HG03469 (cell line): Measurements from ENCODE around the gene POU6F1.
"Not testable (repeated sequence)": the region's sequence is repeated elsewhere in the genome, so short reads cannot be mapped to it uniquely, and the experiment has no call there.

Source experiments
- ATAC-seq: cut with Tn5 transposase; IDR thresholded peaks from one replicate; pipeline ENCODE4 v1.9.1; 2021; ENCODE audit warnings: mild to moderate bottlenecking, moderate library complexity, moderate number of reproducible peaks; ENCODE audit not compliant: unreplicated experiment

The POU6F1 gene

DNA sequence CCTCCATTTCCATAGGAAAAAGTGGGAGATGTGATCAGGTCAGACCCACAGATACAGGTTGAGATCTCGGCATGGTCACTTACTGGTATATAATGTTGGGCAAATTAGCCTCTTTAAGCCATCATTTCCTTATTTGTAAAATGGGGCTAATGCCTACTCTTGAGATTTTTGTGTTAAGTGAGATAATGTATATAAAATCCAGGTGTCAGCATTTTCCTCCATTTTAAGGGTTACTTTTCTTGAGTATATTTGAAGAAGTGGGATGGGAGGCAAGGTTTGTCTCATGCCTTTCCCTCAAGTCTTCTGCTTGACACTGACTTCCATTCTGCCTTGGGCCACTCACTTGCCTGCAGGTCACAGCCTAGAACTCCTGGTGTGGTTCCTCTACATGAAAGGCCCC is 10.1 kb upstream of the POU6F1 start:
- no peak for ATAC-seq

DNA sequence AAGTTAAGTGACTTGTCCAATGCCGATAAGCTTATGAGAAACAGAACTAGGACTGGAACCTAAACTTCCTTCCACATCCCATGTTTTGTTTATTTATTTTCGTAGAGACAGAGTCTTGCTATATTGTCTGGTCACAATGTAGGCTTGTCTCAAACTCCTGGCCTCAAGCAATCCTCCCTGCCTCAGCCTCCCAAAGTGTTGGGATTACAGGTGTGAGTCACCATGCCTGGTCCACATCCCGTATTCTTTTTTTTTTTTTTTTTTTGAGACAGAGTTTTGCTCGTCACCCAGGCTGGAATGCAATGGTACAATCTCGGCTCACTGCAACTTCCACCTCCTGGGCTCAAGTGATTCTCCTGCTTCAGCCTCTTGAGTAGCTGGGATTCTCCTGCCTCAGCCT is 9.2 kb upstream of the POU6F1 start:
- ATAC-seq: not testable (repeated sequence)

DNA sequence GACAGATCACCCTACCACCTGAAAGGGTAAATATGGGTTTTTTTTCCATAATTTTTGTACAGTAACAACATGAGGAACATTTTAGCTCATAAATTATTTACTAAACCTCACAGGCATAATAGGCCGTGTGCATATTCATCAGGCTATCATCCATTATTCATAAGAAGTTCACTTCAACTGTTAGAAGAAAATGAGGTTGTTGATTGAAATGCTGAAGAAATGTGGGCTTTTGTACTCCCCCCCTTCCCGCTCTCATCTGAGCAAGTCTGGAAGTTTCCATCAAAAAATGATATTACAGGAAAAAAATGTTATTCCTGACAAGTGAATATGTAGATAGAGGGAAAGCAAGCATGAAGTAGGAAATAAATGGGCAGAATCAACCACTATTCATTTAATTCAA is 7.9 kb upstream of the POU6F1 start:
- no peak for ATAC-seq

DNA sequence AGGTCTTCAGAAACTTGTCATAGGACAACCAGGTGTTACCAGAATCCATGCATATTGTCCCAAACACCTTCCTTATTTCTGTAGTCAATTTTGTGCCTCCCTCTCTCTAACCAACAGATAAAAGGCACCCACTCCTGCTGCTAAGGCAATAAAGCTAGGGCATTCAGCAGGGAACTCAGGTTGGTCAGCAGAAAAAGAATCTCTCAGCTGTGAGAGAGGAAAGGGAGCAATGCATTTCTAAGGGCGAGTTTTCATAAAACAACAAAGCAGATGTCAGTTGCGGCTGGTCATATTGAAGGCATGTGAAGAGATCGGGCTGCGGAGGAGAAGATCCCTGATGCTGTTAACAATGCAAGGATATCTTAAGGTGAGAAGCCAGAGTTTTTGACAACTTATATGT is 7.4 kb upstream of the POU6F1 start:
- ATAC-seq: no peak

DNA sequence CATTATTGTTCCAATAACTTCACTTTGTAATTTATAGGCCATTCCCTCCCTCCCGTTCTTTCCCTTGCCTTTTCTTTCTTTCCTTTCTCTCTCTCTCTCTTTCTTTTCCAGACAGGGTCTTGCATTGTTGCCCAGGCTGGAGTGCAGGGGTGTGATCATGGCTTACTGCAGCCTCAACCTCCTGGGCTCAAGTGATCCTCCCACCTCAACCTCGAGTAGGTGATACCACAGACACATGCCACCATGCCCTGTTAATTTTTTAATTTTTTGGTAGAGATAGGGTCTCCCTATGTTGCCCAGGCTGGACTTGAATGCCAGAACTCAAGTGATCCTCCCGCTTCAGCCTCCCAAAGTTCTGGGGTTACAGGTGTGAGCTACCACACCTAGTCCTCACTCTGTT is 6.8 kb upstream of the POU6F1 start:
- no peak for ATAC-seq

DNA sequence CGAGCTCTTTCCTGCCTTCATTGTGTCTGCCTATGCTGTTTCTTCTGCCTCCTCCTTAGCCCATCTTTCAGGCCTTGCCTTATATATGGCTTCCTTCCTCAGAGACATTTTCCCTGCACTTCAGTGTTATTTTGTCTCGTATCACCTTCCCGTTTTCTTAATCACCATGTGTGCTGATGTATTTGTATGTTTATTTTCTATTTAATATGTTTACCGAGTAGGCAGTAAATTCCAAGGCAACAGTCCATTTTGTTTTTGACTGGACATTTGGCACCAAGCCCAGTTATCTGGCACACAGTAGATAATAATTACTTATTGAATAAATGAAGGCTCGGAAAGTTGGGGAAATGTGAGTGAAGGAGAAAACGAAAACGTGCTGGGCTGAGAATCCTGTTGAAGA is 4.6 kb upstream of the POU6F1 start:
- no peak for ATAC-seq

DNA sequence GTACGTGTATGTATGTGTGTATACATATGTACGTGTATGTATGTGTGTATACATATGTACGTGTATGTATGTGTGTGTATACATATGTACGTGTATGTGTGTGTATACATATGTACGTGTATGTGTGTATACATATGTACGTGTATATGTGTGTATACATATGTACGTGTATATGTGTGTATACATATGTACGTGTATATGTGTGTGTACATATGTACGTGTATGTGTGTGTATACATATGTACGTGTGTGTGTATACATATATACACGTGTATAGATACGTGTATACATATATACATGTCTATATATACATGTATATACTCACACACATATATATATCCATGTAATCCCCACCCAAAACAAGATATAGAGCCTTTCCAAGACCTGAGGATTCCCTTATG is 2.0 kb upstream of the POU6F1 start:
- not testable (repeated sequence) for ATAC-seq

DNA sequence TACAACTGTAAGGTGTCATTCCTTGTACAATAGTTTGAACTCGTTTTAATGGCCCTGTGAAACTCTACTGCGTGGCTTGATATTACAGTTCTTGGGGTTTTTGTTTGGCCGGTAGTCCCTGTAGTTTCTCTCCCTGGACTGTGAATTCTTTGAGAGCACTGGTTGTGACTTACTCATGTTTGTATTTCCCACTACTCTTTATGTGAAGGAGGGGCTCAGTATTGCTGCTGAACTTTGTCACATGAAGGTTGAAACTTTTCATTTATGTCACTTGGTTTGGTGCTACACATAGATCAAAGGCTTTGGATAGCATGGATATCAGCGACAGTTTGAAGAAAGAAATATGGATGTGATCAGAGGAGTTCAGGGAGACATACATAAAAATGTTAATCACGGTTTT is 1.5 kb upstream of the POU6F1 start:
- ATAC-seq: no peak

DNA sequence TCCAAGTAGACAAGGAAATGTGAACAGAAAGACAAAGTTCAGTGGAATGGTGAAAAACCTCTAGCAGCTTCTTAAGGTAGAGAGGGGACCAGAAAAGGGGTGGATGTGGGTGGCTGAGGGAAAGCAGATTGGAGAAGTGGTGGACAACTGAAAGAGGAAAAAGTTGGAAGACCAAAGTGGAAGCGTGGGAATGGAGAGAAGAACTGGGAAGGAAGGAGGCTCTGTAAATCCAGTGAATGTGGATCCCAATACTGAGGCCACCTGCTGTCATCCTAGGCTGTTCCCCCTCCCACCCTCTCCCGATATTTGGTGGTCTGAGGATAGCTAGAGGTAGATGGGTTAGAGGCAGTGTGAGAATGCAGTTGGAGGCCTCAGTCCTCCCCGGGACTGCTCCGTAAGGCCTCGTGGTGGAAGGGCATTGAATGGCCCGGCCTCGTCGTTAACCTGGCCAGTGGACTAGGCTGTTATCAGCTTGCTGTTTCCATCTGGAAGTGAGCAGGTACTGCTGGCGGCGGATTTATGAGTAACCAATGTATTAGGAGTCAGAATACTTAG is 822 bp upstream of the POU6F1 start:
- ATAC-seq: no peak

DNA sequence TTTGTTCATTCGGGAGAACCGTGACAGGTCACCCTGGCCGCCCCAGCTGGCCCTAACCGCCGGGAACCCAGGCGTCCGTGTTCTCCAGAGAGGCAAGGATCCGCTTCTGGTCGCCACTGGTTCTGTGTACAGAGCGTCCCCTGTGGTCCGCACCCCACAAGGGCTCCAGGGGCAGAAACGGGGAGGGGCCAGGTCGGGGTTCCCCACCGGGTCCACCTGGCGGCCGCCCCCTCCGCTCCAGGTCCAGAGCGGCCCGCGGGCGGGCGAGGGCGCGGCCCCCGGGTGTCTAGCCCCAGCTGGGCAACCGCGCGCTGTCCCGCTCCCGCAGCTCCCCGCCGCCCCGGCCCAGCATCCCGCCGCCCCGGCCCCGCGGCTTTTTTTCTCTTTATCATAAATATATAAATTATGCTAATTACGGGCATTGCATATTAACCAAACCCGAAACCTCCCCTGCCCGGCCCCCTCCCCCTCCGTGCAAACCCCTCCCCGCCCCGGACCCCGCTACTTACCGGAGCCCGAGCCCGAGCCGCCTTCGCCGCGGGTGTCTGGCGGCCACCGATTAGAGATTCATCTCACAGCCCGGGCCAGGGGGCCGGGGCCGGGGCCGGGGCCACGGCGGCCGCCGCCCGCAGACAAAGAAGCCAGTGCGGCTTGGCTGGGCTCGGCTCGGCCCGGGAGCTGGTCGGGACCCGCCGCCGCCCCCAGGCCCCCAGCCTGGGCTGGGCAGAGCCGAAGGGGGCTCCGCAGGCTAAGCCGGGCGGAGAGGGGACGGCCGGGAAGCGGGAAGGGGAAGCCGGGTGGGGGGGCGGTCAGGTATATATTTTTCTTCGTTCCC is 512 bp downstream of the POU6F1 start:
- no peak for ATAC-seq

DNA sequence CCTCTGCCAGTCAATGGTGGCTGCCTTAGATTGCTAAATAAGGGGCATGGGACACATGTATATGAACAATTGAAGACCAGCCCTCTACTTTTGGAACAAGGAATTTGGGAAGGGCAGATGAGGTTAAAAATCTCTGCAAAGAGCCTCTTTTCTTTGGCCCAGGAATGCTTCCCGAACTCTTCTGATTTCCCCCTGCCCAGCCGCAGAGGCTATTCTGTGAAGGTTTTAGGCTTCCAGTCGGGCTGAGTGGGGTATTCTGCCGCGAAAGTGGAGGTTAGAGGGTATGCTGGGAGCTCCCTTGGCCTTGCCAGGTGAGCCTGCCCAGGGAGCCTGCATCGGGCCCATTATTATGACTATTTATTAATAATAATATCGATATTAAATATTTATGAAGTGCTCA is 1.2 kb downstream of the POU6F1 start:
- ATAC-seq: no peak

DNA sequence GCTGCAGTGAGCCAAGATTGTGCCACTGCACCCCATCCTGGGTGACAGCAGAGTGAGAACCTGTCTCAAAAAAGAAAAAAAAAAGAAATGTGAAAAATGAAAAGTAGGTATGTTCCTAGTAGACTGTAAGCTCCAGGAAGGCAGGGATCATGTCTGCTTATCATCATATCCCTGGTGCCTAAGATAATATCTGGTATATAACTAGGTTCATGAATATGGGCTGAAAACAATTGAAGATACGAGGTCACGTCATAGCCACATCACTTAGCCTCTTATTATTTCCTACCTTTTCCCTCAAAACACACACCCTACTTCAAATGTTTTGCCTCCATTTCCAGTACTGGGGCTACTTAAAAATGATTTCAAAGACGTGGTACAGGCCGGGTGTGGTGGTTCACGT is 3.0 kb downstream of the POU6F1 start:
- ATAC-seq: no peak

DNA sequence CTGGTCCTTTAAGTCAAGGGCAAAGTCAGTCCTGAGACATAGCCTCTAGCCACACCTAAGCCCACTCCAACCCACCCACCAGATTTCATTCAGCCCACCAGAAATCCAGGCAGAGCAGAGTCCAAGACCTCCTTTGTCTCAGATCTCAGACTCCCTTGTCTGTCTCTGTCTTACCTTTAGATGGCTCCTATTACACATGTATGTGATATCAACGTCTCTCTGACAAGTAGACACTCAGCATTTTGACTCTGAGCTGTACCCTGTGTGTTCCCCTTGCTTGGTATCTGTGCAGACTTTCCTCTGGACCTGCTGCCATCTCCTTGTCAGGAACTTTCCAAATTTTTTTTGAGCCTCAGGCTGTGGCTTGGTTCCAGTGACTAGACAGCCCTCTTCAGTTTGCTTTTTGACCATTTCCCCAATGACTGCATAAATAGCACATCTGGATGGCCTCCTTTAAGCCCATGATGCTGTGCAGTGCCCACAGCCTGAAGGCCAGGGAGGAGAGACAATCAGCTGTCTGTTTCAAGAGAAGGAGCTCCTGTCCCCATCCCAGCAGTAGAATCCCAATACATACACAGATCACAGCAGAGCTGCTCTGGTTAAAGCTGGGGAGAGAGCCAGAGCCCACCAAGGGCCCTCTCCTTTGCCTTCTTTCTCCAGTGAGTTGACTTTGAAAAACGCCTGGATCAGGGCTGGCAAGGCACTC is 7.0 kb downstream of the POU6F1 start:
- no peak for ATAC-seq

DNA sequence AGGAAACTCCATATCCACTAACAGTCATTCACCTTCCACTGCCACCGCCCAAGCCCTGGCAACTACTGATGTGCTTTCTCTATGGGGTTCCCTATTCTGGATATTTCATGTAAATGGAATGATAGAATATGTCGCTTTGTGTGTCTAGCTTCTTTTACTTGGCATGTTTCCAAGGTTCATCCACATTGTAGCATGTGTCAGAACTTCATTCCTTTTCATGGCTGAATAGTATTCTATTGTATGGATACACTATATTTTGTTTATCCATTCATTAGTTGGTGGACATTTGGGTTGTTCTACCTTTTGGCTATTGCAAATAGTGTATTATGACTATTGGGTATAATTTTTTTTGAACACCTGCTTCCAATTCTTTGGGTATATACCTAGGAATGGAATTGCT is 8.6 kb downstream of the POU6F1 start:
- no peak for ATAC-seq

DNA sequence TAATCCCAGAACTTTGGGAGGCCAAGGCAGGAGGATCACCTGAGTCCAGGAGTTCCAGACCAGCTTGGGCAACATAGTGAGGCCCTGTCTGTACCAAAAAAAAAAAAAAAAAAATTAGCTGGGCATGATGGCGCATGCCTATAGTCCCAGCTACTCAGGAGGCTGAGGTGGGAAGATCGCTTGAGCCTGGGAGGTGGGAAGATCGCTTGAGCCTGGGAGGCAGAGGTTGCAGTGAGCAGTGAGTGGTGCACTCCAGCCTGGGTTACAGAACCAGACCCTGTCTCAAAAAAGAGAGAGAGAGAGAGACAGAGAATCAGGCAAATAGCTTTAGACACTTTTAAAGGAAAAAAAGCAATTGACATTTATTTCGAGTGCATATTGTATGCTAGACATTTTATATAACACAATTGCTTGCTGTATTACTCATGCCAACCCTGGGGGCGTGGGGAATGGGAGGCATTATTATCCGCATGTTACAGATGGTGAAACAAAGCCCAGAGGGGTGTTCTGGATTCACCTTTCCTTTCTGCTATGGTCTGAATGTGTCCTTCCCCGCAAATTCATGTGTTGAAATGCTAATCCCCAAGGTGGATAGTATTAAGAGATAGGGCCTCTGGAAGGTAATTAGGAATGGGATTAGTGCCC is 9.7 kb downstream of the POU6F1 start:
- no peak for ATAC-seq

DNA sequence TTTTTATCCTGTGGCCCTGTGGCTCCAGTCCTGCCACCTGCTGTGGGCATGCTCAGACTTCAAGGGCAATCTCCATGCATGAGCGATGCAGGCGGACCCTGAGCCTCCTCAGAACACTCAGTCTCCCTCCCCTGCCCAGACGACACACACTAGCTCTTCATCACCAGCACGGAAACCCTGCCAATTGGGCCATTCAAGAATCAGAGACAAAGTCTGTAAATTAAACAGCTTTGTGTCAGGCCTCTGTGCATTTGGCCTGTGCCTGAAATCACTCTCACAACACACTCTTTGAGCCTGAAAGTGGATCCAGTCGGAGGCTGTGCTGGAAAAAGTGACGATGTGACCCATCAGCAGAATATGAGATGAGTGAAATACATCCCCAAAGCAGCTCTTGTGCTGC is 12.5 kb downstream of the POU6F1 start:
- ATAC-seq: no peak

DNA sequence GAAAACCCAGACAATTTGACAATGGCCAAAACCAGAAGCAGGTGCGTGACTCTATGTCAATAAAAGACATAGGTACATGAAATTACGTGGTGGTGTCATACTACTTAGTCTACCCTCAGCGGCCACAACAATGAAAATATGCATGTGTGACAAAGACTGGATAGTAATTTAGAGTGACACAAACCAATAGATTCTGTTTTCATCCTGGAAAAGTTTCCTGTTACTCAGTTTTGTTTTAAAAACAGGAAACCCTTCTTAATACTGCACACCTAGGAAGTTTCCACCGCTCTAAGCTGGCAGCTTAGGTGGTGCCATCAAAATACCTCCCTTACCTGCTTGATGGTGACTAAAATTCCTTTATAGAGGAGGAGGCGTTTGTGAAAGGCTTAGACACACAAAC is 15.1 kb downstream of the POU6F1 start:
- no peak for ATAC-seq

DNA sequence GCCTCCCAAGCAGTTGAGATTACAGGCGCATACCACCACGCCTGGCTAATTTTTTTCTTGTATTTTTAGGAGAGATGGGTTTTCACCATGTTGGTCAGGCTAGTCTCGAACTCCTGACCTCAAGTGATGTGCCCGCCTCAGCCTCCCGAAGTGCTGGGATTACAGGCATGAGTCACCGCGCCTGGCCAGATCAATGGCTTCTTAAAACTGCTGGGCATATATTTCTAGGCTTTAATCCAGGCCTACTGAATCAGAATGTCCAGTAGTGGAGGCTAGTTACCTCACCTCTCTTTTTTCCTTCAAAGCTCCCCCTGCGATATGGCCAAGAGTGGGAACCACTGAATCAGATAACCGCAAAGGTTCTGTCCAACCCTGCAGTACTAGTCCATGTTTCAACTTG is 17.1 kb downstream of the POU6F1 start:
- ATAC-seq: no peak

DNA sequence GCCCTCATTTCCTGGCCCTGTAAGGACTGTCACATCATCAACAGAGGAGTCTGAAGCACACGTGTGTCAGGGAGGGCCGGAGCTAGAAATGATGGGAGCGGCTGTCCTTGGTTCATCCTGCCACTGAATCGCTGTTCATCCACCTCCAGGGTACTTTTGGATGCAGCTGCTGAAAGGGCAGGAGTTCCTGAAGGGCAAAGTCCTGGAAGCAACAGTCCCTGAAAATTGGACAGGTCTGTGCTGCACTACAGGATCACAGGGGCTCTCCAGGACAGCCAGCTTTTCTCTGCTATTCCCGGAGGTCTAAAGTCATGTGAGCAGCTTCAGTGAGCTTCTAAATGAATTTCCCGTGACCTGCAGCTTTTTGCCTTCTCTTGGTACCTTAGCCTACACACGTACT is 17.7 kb downstream of the POU6F1 start:
- no peak for ATAC-seq

DNA sequence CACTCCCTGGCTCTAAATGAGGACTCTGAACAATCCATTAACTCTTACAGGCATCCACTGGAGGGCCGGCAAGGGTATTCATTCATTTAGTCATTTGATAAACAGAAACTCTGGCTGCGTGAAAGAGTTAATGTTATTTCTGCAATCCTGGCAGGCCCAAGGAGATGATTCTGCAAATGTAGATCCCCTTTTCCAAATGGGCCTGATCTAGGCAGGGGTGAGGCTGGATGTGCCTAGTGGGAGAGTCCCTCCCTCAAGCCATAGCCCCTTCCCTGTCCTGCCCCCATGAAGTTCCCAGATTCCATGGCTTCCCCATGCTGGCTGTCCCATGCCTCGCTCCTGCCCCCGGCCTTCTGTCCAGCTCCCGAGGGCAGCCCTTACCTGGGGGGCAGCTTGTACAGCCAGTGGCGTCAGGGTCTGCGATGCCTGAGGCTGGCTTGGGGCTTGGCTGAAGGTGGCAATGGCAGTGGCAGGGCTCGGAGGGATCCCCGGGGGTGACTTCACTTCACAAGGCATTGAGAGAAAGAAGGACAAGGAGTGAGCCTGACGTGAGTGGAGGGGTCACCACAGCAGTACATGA is 18.4 kb downstream of the POU6F1 start:
- ATAC-seq: no peak

DNA sequence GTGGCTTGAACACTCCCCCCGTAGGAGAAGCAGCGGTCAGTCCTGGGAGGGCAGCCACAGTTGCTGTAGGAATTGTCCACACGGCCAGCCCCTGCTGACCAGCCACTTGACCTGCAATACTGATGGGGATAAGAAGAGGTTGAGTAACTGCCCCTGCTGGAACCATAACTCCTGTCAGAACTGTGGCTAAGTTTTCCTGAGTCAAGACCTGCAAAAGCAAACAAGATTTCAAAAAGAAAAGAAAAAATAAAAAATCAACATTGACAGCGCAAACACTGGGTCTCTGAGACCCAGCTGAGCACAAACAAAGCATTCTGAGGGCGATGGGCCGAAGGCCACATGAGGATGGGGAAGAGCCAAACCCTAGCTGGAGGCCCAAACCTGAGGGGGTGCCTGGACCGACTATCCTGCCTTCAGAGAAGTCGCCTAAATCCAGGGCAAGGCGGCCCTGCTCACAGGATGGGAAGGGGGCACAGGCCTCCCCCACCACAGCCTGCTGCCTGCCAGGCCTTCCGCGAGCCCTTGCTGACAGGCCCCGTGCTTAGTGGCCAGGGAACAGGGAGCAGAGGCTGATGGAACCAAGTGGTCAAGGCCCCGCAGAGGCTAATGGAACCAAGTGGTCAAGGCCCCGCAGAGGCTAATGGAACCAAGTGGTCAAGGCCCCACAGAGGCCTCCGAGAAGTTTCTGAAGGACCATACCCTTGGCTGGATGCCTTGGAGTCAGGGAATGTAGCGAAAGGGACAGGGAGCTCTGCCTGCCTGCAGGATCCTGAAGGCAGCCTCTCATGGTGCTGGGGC is 19.1 kb downstream of the POU6F1 start:
- ATAC-seq: no peak
